ENCODE data around the gene TAOK1.

DNA sequence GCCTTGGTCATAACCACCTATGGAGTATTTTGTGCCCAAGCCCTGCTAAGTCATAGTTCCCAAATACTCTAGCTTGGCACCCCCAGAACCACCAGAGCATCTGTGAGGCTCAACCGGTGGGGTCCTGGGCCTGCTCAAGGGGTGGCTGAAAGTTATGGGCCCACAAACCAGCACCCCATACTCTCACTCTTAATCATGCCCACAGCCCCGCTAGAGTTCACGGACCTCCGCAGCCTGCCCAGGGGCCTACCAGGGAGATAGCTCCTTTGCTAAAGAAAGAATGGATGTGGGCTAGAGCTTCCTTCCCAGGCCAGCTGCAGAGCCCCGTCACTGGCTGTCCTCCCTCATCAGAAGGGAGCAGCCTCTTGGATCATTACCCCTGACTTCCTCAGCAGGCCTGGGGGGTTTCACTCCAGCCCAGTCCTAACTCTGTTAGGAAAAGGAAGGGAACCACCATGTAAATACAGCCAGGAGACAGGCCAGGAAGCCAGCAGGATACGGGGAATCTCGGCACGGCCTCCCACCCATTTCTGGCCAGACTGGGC is 197.9 kb downstream of the TAOK1 start:
- TF ChIP-seq CTCF (IDR thresholded peaks at IDR 0.05; ENCODE audit: low read depth, low read length, poor library complexity, severe bottlenecking), result no peak
- TF ChIP-seq EZH2phosphoT487 (IDR thresholded peaks at IDR 0.05; ENCODE audit: borderline replicate concordance, low read length), result no peak
